Measurements from ENCODE around the gene JAK1.

JAK1 gene

DNA sequence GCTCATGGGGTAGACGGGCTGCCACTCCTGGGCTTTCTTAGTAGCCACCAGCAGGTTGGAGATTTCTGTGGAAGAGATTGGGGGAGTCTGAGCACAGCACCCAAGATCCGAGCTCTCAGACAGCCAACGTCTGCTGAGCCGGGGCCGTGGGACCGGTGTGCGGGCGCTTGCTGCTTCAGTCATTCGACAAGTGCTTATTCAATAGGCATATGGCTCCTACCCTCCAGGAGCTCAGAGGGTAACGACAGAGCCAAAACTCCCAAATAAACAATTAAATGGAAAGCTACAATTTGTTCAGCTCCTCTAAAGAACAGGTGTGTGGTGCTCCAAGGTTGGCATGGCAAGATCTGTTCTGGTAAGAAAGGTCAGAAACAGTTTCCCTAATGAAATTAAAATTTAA is 115.5 kb downstream of the JAK1 start:
- peaks cover 0 to 81% of the 10 kb centered on the region in 2 experiments; a peak in 1 of 3 replicates for H3K36me3 ChIP-seq (ENCODE audit: control insufficient read depth in 2 of 2, insufficient read depth in 1 of 2, low read length in 2 of 2)
- no peaks in the 10 kb centered on the region for H3K9me3 ChIP-seq (ENCODE audit: control insufficient read depth, insufficient read depth, low read depth, low read length)
- no peak for TF ChIP-seq ZXDB (tag by site-specific recombination; IDR thresholded peaks at IDR 0.05)
- no peak for TF ChIP-seq BCL11B (tag by site-specific recombination; IDR thresholded peaks at IDR 0.05; ENCODE audit: low read depth)
- no peak for TF ChIP-seq ZNF510 (tag by site-specific recombination; IDR thresholded peaks at IDR 0.05; ENCODE audit: insufficient replicate concordance)
- TF ChIP-seq ZNF350 (tag by site-specific recombination; IDR thresholded peaks at IDR 0.05), result no peak
- no peak for TF ChIP-seq ZNF610 (tag by site-specific recombination; IDR thresholded peaks at IDR 0.05; ENCODE audit: borderline replicate concordance)
- TF ChIP-seq ZNF830 (tag by site-specific recombination; IDR thresholded peaks at IDR 0.05; ENCODE audit: low read depth), result no peak
- TF ChIP-seq, protein P1, sequence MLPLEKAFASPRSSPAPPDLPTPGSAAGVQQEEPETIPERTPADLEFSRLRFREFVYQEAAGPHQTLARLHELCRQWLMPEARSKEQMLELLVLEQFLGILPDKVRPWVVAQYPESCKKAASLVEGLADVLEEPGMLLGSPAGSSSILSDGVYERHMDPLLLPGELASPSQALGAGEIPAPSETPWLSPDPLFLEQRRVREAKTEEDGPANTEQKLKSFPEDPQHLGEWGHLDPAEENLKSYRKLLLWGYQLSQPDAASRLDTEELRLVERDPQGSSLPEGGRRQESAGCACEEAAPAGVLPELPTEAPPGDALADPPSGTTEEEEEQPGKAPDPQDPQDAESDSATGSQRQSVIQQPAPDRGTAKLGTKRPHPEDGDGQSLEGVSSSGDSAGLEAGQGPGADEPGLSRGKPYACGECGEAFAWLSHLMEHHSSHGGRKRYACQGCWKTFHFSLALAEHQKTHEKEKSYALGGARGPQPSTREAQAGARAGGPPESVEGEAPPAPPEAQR (tag by site-specific recombination; IDR thresholded peaks at IDR 0.05), result no peak
- TF ChIP-seq ZNF155 (tag by site-specific recombination; IDR thresholded peaks at IDR 0.05), result no peak
- TF ChIP-seq HOXD13 (CRISPR knock-in tag; IDR thresholded peaks at IDR 0.05; ENCODE audit: borderline replicate concordance), result no peak
- TF ChIP-seq WT1 (tag by site-specific recombination; IDR thresholded peaks at IDR 0.05), result no peak
- TF ChIP-seq ZNF549 (tag by site-specific recombination; IDR thresholded peaks at IDR 0.05), result no peak
- TF ChIP-seq ZNF677 (tag by site-specific recombination; IDR thresholded peaks at IDR 0.05), result no peak
- no peak for TF ChIP-seq ZNF777 (tag by site-specific recombination; IDR thresholded peaks at IDR 0.05; ENCODE audit: borderline replicate concordance)
- TF ChIP-seq ZNF600 (tag by site-specific recombination; IDR thresholded peaks at IDR 0.05), result no peak
- TF ChIP-seq ZNF175 (tag by site-specific recombination; IDR thresholded peaks at IDR 0.05), result no peak
- no peak for TF ChIP-seq ZNF426 (tag by site-specific recombination; IDR thresholded peaks at IDR 0.05)
- no peak for TF ChIP-seq SP3 (tag by site-specific recombination; IDR thresholded peaks at IDR 0.05)
- TF ChIP-seq ZNF501 (tag by site-specific recombination; IDR thresholded peaks at IDR 0.05), result no peak
- TF ChIP-seq, protein P2, sequence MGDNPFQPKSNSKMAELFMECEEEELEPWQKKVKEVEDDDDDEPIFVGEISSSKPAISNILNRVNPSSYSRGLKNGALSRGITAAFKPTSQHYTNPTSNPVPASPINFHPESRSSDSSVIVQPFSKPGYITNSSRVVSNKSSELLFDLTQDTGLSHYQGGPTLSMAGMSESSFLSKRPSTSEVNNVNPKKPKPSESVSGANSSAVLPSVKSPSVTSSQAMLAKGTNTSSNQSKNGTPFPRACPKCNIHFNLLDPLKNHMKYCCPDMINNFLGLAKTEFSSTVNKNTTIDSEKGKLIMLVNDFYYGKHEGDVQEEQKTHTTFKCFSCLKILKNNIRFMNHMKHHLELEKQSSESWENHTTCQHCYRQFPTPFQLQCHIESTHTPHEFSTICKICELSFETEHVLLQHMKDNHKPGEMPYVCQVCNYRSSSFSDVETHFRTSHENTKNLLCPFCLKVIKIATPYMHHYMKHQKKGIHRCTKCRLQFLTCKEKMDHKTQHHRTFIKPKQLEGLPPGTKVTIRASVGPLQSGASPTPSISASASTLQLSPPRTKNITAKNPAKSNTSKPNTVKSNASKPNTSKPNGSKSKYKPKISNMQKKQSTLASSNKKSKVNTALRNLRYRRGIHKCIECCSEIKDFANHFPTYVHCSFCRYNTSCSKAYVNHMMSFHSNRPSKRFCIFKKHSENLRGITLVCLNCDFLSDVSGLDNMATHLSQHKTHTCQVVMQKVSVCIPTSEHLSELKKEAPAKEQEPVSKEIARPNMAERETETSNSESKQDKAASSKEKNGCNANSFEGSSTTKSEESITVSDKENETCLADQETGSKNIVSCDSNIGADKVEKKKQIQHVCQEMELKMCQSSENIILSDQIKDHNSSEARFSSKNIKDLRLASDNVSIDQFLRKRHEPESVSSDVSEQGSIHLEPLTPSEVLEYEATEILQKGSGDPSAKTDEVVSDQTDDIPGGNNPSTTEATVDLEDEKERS (tag by site-specific recombination; IDR thresholded peaks at IDR 0.05), result no peak
- TF ChIP-seq YY1 (tag by site-specific recombination; IDR thresholded peaks at IDR 0.05), result no peak
- H3K4me3 ChIP-seq (ENCODE audit: low read depth, low read length), result no peak overlapping the region
- ChIA-PET CTCF (interaction anchor here (0.9 kb wide), 1 partner anchor 582 kb away, joined by 3 read pairs; no protein-coding TSS in a partner anchor), POLR2A (interaction anchor here (1.1 kb wide), 1 partner anchor 105 kb away, joined by 3 read pairs; no protein-coding TSS in a partner anchor)
- H3K4me1 ChIP-seq (ENCODE audit: control insufficient read depth, insufficient read depth, low read length), result no peaks in the 10 kb centered on the region
- no peak overlapping the region for H3K27ac ChIP-seq (ENCODE audit: extremely low read depth, low read depth, low read length)

DNA sequence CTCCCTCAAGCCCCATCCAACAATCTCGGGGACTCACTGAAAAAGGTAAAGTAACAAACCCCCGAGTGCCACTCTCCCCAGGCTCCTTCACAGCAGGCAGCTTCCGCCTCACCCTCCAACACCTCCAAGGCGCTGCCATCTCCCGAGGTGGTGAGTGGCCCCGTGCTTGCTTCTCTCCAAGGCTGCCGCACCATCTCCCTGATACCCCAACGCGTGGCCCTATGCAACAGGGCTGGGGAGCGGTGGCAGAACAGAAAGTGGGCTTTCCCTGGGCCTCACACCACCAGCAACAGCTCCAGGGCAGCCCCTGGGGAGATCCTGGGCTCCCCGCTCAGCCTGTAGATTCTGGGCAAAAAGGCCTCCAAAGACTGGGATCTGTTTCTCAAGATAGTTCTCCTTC is 116.4 kb downstream of the JAK1 start:
- H3K27ac ChIP-seq (ENCODE audit: extremely low read depth, low read depth, low read length), result no peak overlapping the region
- H3K36me3 ChIP-seq (ENCODE audit: control insufficient read depth in 2 of 2, insufficient read depth in 1 of 2, low read length in 2 of 2), result peaks cover 0 to 82% of the 10 kb centered on the region in 2 experiments; a peak in 1 of 3 replicates
- ChIA-PET POLR2A (no interaction called here), CTCF (no interaction called here)
- H3K4me3 ChIP-seq (ENCODE audit: low read depth, low read length), result no peak overlapping the region
- TF ChIP-seq KLF1 (tag by site-specific recombination; IDR thresholded peaks at IDR 0.05), result no peak
- no peak for TF ChIP-seq MYNN (tag by site-specific recombination; IDR thresholded peaks at IDR 0.05; ENCODE audit: borderline replicate concordance)
- H3K9me3 ChIP-seq (ENCODE audit: control insufficient read depth, insufficient read depth, low read depth, low read length), result no peaks in the 10 kb centered on the region
- H3K4me1 ChIP-seq (ENCODE audit: control insufficient read depth, insufficient read depth, low read length), result no peaks in the 10 kb centered on the region

All from HEK293 (cell line).